Osteoblast (primary cell): ENCODE measurements around the gene C14orf119. TPM values are rescaled to one million over a fixed set of nuclear protein-coding genes. Genes with fewer than 3 reads are reported as not detected.
A peak's percentile ranks its signal among the peaks of the same experiment; 100 is the strongest.

Source experiments
- DNase-seq: peaks from one replicate; pipeline ENCODE4 v3.0.0; 2011; ENCODE audit warnings: low spot score, mixed read lengths; ENCODE audit not compliant: insufficient read length; ENCODE audit errors: missing footprints
- H2AFZ ChIP-seq: 2 replicates; pipeline ENCODE4 v1.6.0; 2011; ENCODE audit warnings: mild to moderate bottlenecking, low read length
- H3K27ac ChIP-seq: 2 replicates; pipeline ENCODE4 v1.5.1; 2011; ENCODE audit warnings: mild to moderate bottlenecking, low read depth, low read length, moderate library complexity
- H3K27me3 ChIP-seq: 2 replicates; pipeline ENCODE4 v1.6.0; 2012; ENCODE audit warnings: mild to moderate bottlenecking, control low read depth, inconsistent platforms, low read length, moderate library complexity; ENCODE audit not compliant: insufficient read depth
- H3K36me3 ChIP-seq: 2 replicates; pipeline ENCODE4 v1.5.1; 2011; ENCODE audit warnings: mild to moderate bottlenecking, low read length, control low read depth, moderate library complexity; ENCODE audit not compliant: insufficient read depth
- H3K4me1 ChIP-seq: 2 replicates; pipeline ENCODE4 v1.5.1; 2011; ENCODE audit warnings: mild to moderate bottlenecking, low read length, control low read depth, moderate library complexity; ENCODE audit not compliant: insufficient read depth
- H3K4me2 ChIP-seq: 2 replicates; pipeline ENCODE4 v1.6.0; 2011; ENCODE audit warnings: mild to moderate bottlenecking, low read length; ENCODE audit not compliant: insufficient read depth
- H3K4me3 ChIP-seq: fragments of 200-600 bp; sonication (generic); 3 replicates; pipeline ENCODE4 v1.5.1; 2012; ENCODE audit warnings: mild to moderate bottlenecking, low read length, inconsistent platforms; ENCODE audit not compliant: insufficient read depth
- H3K79me2 ChIP-seq: 2 replicates; pipeline ENCODE4 v1.6.0; 2012; ENCODE audit warnings: mild to moderate bottlenecking, low read length, control low read depth, inconsistent platforms; ENCODE audit not compliant: insufficient read depth
- H3K9me3 ChIP-seq: 2 replicates; pipeline ENCODE4 v1.5.1; 2011; ENCODE audit warnings: low read depth, low read length, control low read depth
- H4K20me1 ChIP-seq: 2 replicates; pipeline ENCODE4 v1.6.0; 2012; ENCODE audit warnings: mild to moderate bottlenecking, low read length, control low read depth; ENCODE audit not compliant: insufficient read depth
- total RNA-seq: library from RNA; depleted of rRNA; stranded (reverse); fragments of >200 nt; gene quantifications from 2 replicates; pipeline ENCODE4 v1.2.3, GENCODE V29; 2012
- TF ChIP-seq, protein P1 (sequence below): IDR thresholded peaks from 2 replicates; pipeline ENCODE4 v1.5.1; 2011; ENCODE audit warnings: mild to moderate bottlenecking, low read depth, low read length, moderate library complexity; ENCODE audit errors: extremely low read depth

The C14orf119 gene
- total RNA-seq, 1 donor, result 43.1 TPM

DNA sequence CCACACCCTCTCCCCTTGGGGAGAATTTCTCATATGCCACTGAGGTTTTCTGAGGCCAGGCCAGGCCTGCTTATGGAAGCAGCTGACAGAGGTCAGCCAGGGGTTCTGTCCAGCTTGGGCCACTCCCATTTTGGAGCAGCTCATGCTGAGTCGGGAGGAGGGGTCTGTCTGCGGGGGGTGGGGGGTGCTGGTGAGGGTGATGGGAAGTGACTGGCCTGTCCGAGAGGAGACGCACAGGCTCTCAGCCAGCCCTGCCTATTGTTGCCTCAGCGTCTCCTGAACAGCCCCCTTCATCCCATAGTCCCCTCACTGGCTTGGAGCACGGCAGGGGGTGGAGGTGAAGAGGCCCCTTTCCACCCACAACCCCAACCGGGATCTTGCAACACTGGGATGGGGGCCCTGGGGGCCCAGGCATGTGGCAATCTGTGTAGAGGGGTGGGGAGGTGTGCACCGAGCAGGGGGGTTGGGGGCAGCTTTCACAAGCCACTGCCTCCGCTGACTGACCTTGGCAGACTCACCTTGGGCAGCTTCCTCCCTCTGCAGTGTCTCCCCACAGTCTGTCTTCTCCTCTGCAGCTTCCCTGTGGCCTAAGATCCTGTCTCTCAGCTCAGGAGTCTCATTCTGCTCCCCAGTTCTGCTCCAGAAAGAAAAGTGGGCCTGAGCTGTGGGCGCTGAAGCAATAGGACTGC lies 18.3 kb downstream of the C14orf119 start:
- no peaks in the 10 kb centered on the region for H4K20me1 ChIP-seq
- H3K27me3 ChIP-seq, result no peaks in the 10 kb centered on the region
- H3K27ac ChIP-seq, result peak overlapping the region; percentile 92
- H3K9me3 ChIP-seq, result no peaks in the 10 kb centered on the region
- no peaks in the 10 kb centered on the region for H3K36me3 ChIP-seq
- peak overlapping the region; percentile 83 for H2AFZ ChIP-seq
- no peaks in the 10 kb centered on the region for H3K79me2 ChIP-seq
- peak; percentile 88 for DNase-seq
- H3K4me1 ChIP-seq, result peaks cover 34% of the 10 kb centered on the region
- peak overlapping the region; percentile 66 for H3K4me2 ChIP-seq
- TF ChIP-seq, protein P1, sequence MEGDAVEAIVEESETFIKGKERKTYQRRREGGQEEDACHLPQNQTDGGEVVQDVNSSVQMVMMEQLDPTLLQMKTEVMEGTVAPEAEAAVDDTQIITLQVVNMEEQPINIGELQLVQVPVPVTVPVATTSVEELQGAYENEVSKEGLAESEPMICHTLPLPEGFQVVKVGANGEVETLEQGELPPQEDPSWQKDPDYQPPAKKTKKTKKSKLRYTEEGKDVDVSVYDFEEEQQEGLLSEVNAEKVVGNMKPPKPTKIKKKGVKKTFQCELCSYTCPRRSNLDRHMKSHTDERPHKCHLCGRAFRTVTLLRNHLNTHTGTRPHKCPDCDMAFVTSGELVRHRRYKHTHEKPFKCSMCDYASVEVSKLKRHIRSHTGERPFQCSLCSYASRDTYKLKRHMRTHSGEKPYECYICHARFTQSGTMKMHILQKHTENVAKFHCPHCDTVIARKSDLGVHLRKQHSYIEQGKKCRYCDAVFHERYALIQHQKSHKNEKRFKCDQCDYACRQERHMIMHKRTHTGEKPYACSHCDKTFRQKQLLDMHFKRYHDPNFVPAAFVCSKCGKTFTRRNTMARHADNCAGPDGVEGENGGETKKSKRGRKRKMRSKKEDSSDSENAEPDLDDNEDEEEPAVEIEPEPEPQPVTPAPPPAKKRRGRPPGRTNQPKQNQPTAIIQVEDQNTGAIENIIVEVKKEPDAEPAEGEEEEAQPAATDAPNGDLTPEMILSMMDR, result no peak
- no peak overlapping the region for H3K4me3 ChIP-seq

DNA sequence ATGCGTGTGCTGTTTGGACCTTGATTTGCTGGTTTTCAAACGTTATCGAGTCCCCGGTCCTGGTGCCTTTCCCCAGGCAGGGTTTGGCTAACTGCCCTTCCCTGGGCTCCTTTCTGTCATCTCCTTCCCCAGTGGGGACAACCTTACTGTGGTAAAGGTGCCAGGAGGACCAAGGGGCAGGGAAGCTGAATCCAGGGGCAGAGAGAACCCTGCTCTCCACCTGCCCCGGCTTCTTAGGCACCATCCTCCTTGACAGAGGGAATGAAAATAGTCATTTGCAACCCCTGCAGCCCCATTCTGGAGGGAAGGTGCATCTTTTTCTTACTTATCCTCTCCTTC lies 18.8 kb downstream of the C14orf119 start:
- peaks cover 34% of the 10 kb centered on the region for H3K4me1 ChIP-seq
- TF ChIP-seq, protein P1, result no peak
- H3K27ac ChIP-seq, result peak overlapping the region; percentile 92
- H3K4me2 ChIP-seq, result peak overlapping the region; percentile 66
- no peaks in the 10 kb centered on the region for H3K9me3 ChIP-seq
- no peaks in the 10 kb centered on the region for H3K79me2 ChIP-seq
- H2AFZ ChIP-seq, result peak overlapping the region; percentile 83
- H3K27me3 ChIP-seq, result no peaks in the 10 kb centered on the region
- no peaks in the 10 kb centered on the region for H4K20me1 ChIP-seq
- peak; percentile 65 for DNase-seq
- no peak overlapping the region for H3K4me3 ChIP-seq
- no peaks in the 10 kb centered on the region for H3K36me3 ChIP-seq

DNA sequence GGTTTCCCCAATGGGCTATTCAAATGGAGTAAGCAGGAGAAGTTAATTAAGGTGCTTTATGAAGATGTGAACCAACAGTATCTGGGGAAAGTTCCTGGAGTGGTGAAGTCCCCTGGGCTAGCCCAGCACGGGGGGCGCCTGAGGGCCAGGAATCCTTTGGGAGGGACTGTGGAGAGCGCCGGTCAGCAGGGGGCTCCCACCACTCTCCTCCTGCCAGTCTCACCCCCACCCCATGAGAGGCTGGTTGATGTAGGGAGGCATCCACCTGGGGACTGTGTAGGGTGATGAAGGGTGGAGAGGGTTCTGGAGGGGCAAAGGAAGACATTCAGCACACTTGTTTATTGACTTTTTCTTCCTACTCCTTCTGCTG lies 19.3 kb downstream of the C14orf119 start:
- TF ChIP-seq, protein P1, result no peak
- DNase-seq, result no peak
- Histone ChIP-seq H3K36me3 (no peaks in the 10 kb centered on the region), H3K9me3 (no peaks in the 10 kb centered on the region), H3K4me3 (peak overlapping the region; percentile 36), H3K79me2 (no peaks in the 10 kb centered on the region), H3K4me1 (peaks cover 34% of the 10 kb centered on the region), H3K4me2 (peak overlapping the region; percentile 66), H2AFZ (no peak overlapping the region), H3K27me3 (no peaks in the 10 kb centered on the region), H4K20me1 (no peaks in the 10 kb centered on the region), H3K27ac (peak overlapping the region; percentile 92)

DNA sequence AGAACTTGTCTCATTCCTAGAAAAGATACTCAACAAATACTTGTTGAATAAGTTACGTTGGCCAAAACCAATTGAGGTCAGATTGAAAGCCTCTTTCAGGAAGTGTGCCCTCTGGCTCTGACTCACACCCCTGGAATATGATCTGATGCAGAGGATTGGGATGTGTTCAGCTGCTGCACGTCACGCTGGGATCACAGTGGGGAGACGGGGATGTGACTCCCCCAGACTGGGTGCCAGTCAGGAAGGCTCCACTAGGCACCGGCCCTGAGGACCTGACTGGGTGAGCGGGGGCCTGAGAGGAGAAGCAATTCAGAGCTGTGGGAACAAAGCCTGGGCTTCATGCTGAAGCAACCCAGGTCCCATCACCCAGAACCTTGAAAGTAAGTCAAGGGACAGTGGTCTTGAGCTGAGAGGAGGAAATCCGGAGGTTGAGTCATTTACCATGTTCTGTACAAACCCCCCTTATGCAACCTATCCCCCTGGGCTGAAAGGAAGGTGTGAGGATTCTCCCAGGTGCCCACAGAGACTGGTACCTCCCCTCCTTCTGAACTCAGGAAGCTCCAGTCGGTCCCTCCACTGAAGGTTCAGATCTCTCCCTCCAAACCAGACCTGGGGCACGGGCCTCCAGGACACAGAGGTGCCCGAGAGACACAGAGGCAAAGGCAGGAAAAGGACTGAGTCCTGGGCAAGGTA lies 19.9 kb downstream of the C14orf119 start:
- Histone ChIP-seq H3K4me1 (peaks cover 34% of the 10 kb centered on the region), H2AFZ (peak overlapping the region; percentile 17), H3K27me3 (no peaks in the 10 kb centered on the region), H3K9me3 (no peaks in the 10 kb centered on the region), H3K79me2 (no peaks in the 10 kb centered on the region), H3K36me3 (no peaks in the 10 kb centered on the region), H3K27ac (peak overlapping the region; percentile 92), H4K20me1 (no peaks in the 10 kb centered on the region), H3K4me3 (peak overlapping the region; percentile 27), H3K4me2 (peak overlapping the region; percentile 66)
- DNase-seq, result peak; percentile 98
- TF ChIP-seq, protein P1, result no peak
